GM23248 (cell line): Measurements from ENCODE around the gene DACH1. TPM values are rescaled to one million over a fixed set of nuclear protein-coding genes. Genes with fewer than 3 reads are reported as not detected.

Experiments used
- DNase-seq: peaks from one replicate; pipeline ENCODE4 v3.0.0-alpha.2; 2015
- H2AFZ ChIP-seq: fragments of 200-600 bp; sonication (generic); 2 replicates; pipeline ENCODE4 v1.6.1; 2016; ENCODE audit warnings: antibody characterized with exemption
- H3F3A ChIP-seq: fragments of 200-600 bp; sonication (generic); 2 replicates; pipeline ENCODE4 v1.6.1; 2016; ENCODE audit warnings: mild to moderate bottlenecking, antibody characterized with exemption, mixed run types; ENCODE audit not compliant: insufficient read depth
- H3K27ac ChIP-seq: fragments of 200-600 bp; sonication (generic); 2 replicates; pipeline ENCODE4 v1.5.1; 2016; ENCODE audit warnings: mild to moderate bottlenecking
- H3K27me3 ChIP-seq: fragments of 200-600 bp; sonication (generic); replicated peaks from 2 replicates; pipeline ENCODE4 v1.6.1; 2016; ENCODE audit warnings: mild to moderate bottlenecking; ENCODE audit not compliant: insufficient read depth
- H3K36me3 ChIP-seq: fragments of 200-600 bp; sonication (generic); 2 replicates; pipeline ENCODE4 v1.6.1; 2016; ENCODE audit warnings: low read depth, mild to moderate bottlenecking
- H3K4me1 ChIP-seq: fragments of 200-600 bp; sonication (generic); 2 replicates; pipeline ENCODE4 v1.6.1; 2016; ENCODE audit warnings: mild to moderate bottlenecking; ENCODE audit not compliant: insufficient read depth
- H3K4me2 ChIP-seq: fragments of 200-600 bp; sonication (generic); one replicate; pipeline ENCODE4 v1.6.1; 2016; ENCODE audit warnings: mild to moderate bottlenecking; ENCODE audit not compliant: unreplicated experiment
- H3K4me3 ChIP-seq: fragments of 200-600 bp; sonication (generic); 2 replicates; pipeline ENCODE4 v1.5.1; 2016; ENCODE audit warnings: mild to moderate bottlenecking
- H3K79me2 ChIP-seq: fragments of 200-600 bp; sonication (generic); 2 replicates; pipeline ENCODE4 v1.6.1; 2016; ENCODE audit warnings: mild to moderate bottlenecking; ENCODE audit not compliant: insufficient read depth
- H3K9ac ChIP-seq: fragments of 200-600 bp; sonication (generic); 2 replicates; pipeline ENCODE4 v1.6.1; 2016; ENCODE audit warnings: mild to moderate bottlenecking
- H3K9me2 ChIP-seq: fragments of 200-600 bp; sonication (generic); 2 replicates; pipeline ENCODE4 v1.6.1; 2016; ENCODE audit warnings: mixed run types, mild to moderate bottlenecking, moderate library complexity; ENCODE audit not compliant: insufficient read depth
- H3K9me3 ChIP-seq: fragments of 200-600 bp; sonication (generic); one replicate; pipeline ENCODE4 v1.6.1; 2017; ENCODE audit warnings: low read depth
- H4K20me1 ChIP-seq: fragments of 200-600 bp; sonication (generic); 2 replicates; pipeline ENCODE4 v1.6.0; 2016; ENCODE audit not compliant: insufficient read depth
- EZH2 ChIP-seq: fragments of 200-600 bp; sonication (generic); IDR thresholded peaks from 2 replicates; pipeline ENCODE4 v1.6.1; 2018; ENCODE audit warnings: antibody characterized with exemption, mild to moderate bottlenecking; ENCODE audit not compliant: insufficient read depth, poor library complexity, severe bottlenecking
- EZH2phosphoT487 ChIP-seq: fragments of 200-600 bp; sonication (generic); IDR thresholded peaks from 2 replicates; pipeline ENCODE4 v1.6.1; 2018; ENCODE audit warnings: antibody characterized with exemption, moderate library complexity, mild to moderate bottlenecking, low read depth; ENCODE audit not compliant: insufficient read depth
- WGBS, 2 experiments: methylation state at CpG; one replicate each; pipeline ENCODE4 v1.1.6; 2015 to 2017; ENCODE audit warnings: low lambda C conversion rate in 2 of 2, low coverage in 1 of 2; ENCODE audit errors: missing lambda C conversion rate in 2 of 2; 5-methylcytosine and 5-hydroxymethylcytosine counted together
- in situ Hi-C: fragments of 300-500 bp; cut with MboI; formaldehyde crosslinking; loops from 2 replicates; pipeline ENCODE4 v1.15.0; 2020
- polyA plus RNA-seq: library from polyadenylated mRNA; unstranded; fragments of >200 nt; fragmentation: Nextera tagmentation; extraction: Ambion mirVana; gene quantifications from 2 replicates; pipeline ENCODE4 v1.2.1, GENCODE V29; 2016
- total RNA-seq: library from RNA; depleted of rRNA; stranded (reverse); fragments of >200 nt; shearing (Covaris generic); gene quantifications from 2 replicates; pipeline ENCODE4 v1.2.3, GENCODE V29; 2014

Gene DACH1
- total and polyA plus RNA-seq, 2 experiments from 2014 or later = not detected

GRCh38 chr13:71828117-71828516, 38.9 kb downstream of the DACH1 start:
- no peak overlapping the region for H3K4me2 ChIP-seq
- H3K4me1 ChIP-seq = no peaks in the 10 kb centered on the region
- TF ChIP-seq EZH2 (no peak), EZH2phosphoT487 (no peak)
- no peak overlapping the region for H3K9ac ChIP-seq
- H3K36me3 ChIP-seq = no peaks in the 10 kb centered on the region
- no peak overlapping the region for H3K27ac ChIP-seq
- no peaks in the 10 kb centered on the region for H3K79me2 ChIP-seq
- 35 to 36% methylated on average over 6 of the region's 6 CpGs for WGBS, 2 experiments
- no peaks in the 10 kb centered on the region for H4K20me1 ChIP-seq
- H3K4me3 ChIP-seq = no peak overlapping the region
- no peaks in the 10 kb centered on the region for H3F3A ChIP-seq
- in situ Hi-C loops = no loop called here
- no peak overlapping the region for H2AFZ ChIP-seq
- DNase-seq = no peak
- no peaks in the 10 kb centered on the region for H3K27me3 ChIP-seq
- H3K9me3 ChIP-seq = no peaks in the 10 kb centered on the region
- H3K9me2 ChIP-seq = no peaks in the 10 kb centered on the region

DNA sequence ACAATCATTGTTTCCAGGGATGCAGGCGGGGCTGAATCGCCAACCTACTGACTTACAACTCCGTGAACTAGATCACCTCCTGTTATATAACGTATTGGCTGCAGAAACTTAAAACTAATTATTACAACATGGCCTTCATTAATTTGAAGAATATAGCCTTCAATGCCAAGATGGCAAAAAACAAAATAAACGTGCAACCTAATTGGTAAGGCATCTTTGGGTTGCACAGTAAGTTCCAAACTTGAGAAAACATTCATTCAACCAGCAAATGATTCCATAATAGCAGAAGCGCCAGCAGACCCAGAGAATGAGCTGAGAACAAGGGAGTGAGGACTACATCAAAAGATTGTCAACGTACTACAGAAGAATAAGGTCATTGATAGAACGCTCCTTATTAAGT, 39.8 kb downstream of the DACH1 start:
- H3K27ac ChIP-seq = no peak overlapping the region
- no peak for DNase-seq
- no peak overlapping the region for H3K4me2 ChIP-seq
- H3K9ac ChIP-seq = no peak overlapping the region
- H3K9me2 ChIP-seq = no peaks in the 10 kb centered on the region
- no peaks in the 10 kb centered on the region for H3K36me3 ChIP-seq
- H4K20me1 ChIP-seq = no peaks in the 10 kb centered on the region
- in situ Hi-C loops = no loop called here
- TF ChIP-seq EZH2phosphoT487 = no peak
- TF ChIP-seq EZH2 = no peak
- H3K27me3 ChIP-seq = no peaks in the 10 kb centered on the region
- H2AFZ ChIP-seq = no peak overlapping the region
- no peak overlapping the region for H3K4me3 ChIP-seq
- no peaks in the 10 kb centered on the region for H3K79me2 ChIP-seq
- no peaks in the 10 kb centered on the region for H3F3A ChIP-seq
- H3K9me3 ChIP-seq = peaks cover 4% of the 10 kb centered on the region
- H3K4me1 ChIP-seq = no peaks in the 10 kb centered on the region
- 19 to 23% methylated on average over 8 of the region's 8 CpGs for WGBS, 2 experiments

GRCh38 chr13:71820699-71821098, 46.3 kb downstream of the DACH1 start:
- no peak for TF ChIP-seq EZH2phosphoT487
- no peak for TF ChIP-seq EZH2
- no peak overlapping the region for H2AFZ ChIP-seq
- no peak overlapping the region for H3K4me3 ChIP-seq
- WGBS, 2 experiments = 31 to 34% methylated on average over 3 of the region's 3 CpGs
- H3K4me1 ChIP-seq = no peaks in the 10 kb centered on the region
- no peaks in the 10 kb centered on the region for H3K9me2 ChIP-seq
- H3K27me3 ChIP-seq = no peaks in the 10 kb centered on the region
- no peak overlapping the region for H3K9ac ChIP-seq
- no peaks in the 10 kb centered on the region for H3F3A ChIP-seq
- H3K27ac ChIP-seq = no peak overlapping the region
- H4K20me1 ChIP-seq = no peaks in the 10 kb centered on the region
- no peak for DNase-seq
- peaks cover 5% of the 10 kb centered on the region for H3K9me3 ChIP-seq
- no peak overlapping the region for H3K4me2 ChIP-seq
- no peaks in the 10 kb centered on the region for H3K79me2 ChIP-seq
- in situ Hi-C loops = no loop called here
- H3K36me3 ChIP-seq = no peaks in the 10 kb centered on the region

GRCh38 chr13:71817335-71817734, 49.7 kb downstream of the DACH1 start:
- Histone ChIP-seq H2AFZ (no peak overlapping the region), H3K4me1 (no peaks in the 10 kb centered on the region), H3K36me3 (no peaks in the 10 kb centered on the region), H3K4me3 (no peak overlapping the region), H3F3A (no peaks in the 10 kb centered on the region), H4K20me1 (no peaks in the 10 kb centered on the region), H3K79me2 (no peaks in the 10 kb centered on the region), H3K27me3 (no peaks in the 10 kb centered on the region), H3K9me2 (no peaks in the 10 kb centered on the region), H3K9me3 (peaks cover 3% of the 10 kb centered on the region), H3K27ac (no peak overlapping the region), H3K4me2 (no peak overlapping the region), H3K9ac (no peak overlapping the region)
- 36 to 59% methylated on average over 1 of the region's 1 CpG for WGBS, 2 experiments
- TF ChIP-seq EZH2phosphoT487 (no peak), EZH2 (no peak)
- in situ Hi-C loops = no loop called here
- no peak for DNase-seq

DNA sequence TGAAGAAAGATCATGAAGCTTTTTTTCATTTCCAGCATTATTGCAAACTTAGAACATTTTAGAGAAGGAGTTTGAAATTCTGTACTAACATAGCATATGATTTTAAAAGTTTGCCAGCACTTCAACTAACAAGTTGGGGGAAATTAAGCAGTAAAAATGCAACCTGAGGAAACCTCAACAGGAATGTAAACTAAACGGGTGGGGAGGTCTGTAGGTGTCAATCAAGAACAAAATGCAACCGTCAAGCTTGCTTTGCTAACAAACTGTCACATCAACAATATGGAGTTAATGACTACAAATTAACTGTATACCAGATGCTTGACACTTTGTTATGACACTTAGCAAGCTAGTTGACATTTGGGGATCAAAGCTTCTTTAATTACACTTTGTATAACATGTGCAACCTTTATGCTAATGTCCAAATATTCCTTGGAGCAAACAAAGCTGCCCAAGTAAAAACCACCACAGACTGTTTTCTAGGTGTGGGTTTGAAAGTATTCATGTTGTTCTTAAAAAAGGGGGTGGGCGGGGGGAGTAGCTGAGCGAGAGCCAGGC, 52.1 kb downstream of the DACH1 start:
- H3F3A ChIP-seq = no peaks in the 10 kb centered on the region
- H3K9me2 ChIP-seq = no peaks in the 10 kb centered on the region
- H4K20me1 ChIP-seq = no peaks in the 10 kb centered on the region
- H3K79me2 ChIP-seq = no peaks in the 10 kb centered on the region
- in situ Hi-C loops = no loop called here
- no peak for DNase-seq
- no peaks in the 10 kb centered on the region for H3K27me3 ChIP-seq
- no peak overlapping the region for H3K27ac ChIP-seq
- 0 to 1% methylated on average over 4 of the region's 4 CpGs for WGBS, 2 experiments
- H3K4me3 ChIP-seq = no peak overlapping the region
- H3K4me2 ChIP-seq = no peak overlapping the region
- no peak overlapping the region for H3K9ac ChIP-seq
- TF ChIP-seq EZH2 (no peak), EZH2phosphoT487 (no peak)
- no peaks in the 10 kb centered on the region for H3K9me3 ChIP-seq
- no peaks in the 10 kb centered on the region for H3K36me3 ChIP-seq
- H3K4me1 ChIP-seq = no peaks in the 10 kb centered on the region
- H2AFZ ChIP-seq = no peak overlapping the region
